Amniotic epithelial cell (primary cell): ENCODE data around the gene OR6C68.
"Not testable (repeated sequence)": the region's sequence is repeated elsewhere in the genome, so short reads cannot be mapped to it uniquely, and the experiment has no call there.

ENCODE experiments used
- DNase-seq: peaks from one replicate; pipeline ENCODE4 v3.0.0-alpha.2; 2010; ENCODE audit warnings: low read depth

The OR6C68 gene

GRCh38 chr12:55492078-55492477 is at the start of gene OR6C68:
Gene OR6C68, plus strand, starts transcription at chr12:55492378. Its CDS starts 0 bp downstream, at chr12:55492378.
- DNase-seq, result no peak

GRCh38 chr12:55443776-55444175 is 48.4 kb upstream of the OR6C68 start, which contains the start of gene OR6C2:
Gene OR6C2, plus strand, starts transcription at chr12:55444076. Its CDS starts 8,138 bp downstream, at chr12:55452214.
- DNase-seq, result no peak

GRCh38 chr12:55445357-55445756 is 46.8 kb upstream of the OR6C68 start:
- no peak for DNase-seq

DNA sequence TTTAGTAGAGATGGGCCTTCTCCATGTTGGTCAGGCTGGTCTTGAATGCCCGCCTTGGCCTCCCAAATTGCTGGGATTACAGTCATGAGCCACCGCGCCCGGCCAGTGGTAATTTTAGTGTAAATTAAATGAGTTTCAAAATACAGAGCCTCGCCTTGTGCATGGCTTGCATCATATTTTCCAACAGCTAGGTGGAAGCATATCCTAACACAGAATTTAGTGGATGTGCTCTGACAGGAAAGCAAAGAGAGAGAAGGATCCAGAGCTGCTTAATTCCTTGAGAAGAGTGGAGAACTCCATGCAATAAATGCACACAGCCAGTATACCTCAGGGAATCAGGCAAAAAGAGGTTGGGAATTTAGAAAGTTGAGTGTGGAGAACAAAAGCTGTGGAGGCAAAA is 45.9 kb upstream of the OR6C68 start:
- DNase-seq, result no peak

- no peak for DNase-seq
Observed at GRCh38 chr12:55448825-55449224, 43.4 kb upstream of the OR6C68 start.

- DNase-seq, result not testable (repeated sequence)
Observed at GRCh38 chr12:55464926-55465325, 27.3 kb upstream of the OR6C68 start.

DNA sequence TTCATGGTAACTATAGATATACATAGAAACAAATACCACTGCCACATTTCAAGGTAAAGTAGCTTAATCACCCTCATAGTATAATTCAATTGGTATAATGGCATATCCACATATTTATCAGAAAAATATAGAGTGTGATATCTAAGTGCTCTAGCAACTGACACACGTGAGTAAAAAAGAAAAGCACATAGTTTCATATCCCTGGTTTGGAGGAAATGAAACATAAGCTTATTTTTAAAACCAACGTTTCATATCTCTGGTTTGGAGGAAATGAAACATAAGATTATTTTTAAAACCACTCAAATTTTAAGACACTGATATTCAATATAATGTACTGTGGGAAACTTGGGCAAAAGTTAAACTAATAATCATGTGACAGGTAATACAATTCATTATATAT is 24.3 kb upstream of the OR6C68 start:
- no peak for DNase-seq

DNA sequence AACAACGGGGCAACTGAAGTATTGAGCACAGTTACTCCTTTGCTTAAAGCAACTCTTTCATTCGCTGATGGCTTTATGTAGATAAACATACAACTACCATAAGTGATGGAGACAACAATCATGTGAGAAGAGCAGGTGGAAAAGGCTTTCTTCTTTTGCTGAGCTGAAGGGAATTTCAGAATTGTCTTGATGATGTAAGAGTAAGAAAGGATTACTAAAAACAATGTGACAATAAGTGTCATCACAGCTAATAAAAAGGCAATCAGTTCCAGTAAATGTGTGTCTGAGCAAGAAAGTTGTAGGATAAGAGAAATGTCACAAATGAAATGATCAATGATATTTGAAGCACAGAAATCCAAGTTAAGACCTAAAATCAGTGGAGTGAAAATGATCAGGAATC is 22.9 kb upstream of the OR6C68 start:
- no peak for DNase-seq

- DNase-seq, result no peak
Observed at GRCh38 chr12:55470088-55470829, 21.9 kb upstream of the OR6C68 start, which contains the start of gene OR6C70. Gene OR6C70, minus strand, starts transcription at chr12:55470138. Its CDS starts 0 bp downstream, at chr12:55470138.

- DNase-seq, result no peak
Observed at GRCh38 chr12:55472264-55472663, 19.9 kb upstream of the OR6C68 start.

- not testable (repeated sequence) for DNase-seq
Observed at GRCh38 chr12:55479136-55479535, 13.0 kb upstream of the OR6C68 start.

DNA sequence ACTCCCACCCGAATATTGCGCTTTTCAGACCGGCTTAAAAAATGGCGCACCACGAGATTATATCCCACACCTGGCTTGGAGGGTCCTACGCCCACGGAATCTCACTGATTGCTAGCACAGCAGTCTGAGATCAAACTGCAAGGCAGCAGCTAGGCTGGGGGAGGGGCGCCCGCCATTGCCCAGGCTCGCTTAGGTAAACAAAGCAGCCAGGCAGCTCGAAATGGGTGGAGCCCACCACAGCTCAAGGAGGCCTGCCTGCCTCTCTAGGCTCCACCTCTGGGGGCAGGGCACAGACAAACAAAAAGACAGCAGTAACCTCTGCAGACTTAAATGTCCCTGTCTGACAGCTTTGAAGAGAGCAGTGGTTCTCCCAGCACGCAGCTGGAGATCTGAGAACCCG is 7.9 kb upstream of the OR6C68 start:
- not testable (repeated sequence) for DNase-seq

DNA sequence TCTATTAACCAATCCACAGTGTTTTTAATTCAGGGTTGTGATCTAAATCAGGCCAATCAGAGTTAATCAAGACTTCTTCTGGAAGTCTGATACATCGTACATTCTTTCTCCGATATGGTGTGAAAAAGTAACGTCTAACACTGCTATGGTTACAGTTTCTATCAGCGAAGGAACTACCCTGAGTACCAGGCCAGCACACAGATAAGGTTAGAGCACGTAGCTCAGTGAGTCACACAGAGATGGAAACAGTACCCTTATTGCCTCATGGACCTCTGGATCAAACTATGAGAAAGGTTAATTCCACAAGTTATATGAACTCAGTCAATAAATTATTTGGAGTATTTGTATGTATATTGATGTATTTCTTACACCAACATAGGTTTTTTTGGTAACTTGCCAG is 3.3 kb downstream of the OR6C68 start:
- DNase-seq, result no peak

DNA sequence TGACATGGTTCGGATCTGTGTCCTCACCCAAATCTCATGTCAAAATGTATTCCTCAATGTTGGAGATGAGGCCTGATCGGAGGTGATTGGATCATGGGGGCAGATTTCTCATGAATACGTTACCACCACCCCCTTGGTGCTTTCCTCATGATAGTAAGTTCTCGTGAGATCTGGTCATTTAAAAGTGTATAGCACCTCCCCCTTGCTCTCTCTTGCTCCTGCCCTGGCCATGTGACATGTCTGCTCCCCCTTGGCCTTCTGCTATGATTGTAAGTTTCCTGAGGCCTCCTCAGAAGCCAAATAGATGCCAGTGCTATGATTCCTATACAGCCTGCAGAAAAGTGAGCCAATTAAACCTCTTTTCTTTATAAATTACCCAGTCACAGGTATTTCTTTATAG is 7.1 kb downstream of the OR6C68 start:
- no peak for DNase-seq

- no peak for DNase-seq
Observed at GRCh38 chr12:55499810-55500252, 7.7 kb downstream of the OR6C68 start.

GRCh38 chr12:55501601-55502000 is 9.4 kb downstream of the OR6C68 start:
- DNase-seq, result no peak

GRCh38 chr12:55515696-55516095 is 23.5 kb downstream of the OR6C68 start:
- DNase-seq, result no peak

DNA sequence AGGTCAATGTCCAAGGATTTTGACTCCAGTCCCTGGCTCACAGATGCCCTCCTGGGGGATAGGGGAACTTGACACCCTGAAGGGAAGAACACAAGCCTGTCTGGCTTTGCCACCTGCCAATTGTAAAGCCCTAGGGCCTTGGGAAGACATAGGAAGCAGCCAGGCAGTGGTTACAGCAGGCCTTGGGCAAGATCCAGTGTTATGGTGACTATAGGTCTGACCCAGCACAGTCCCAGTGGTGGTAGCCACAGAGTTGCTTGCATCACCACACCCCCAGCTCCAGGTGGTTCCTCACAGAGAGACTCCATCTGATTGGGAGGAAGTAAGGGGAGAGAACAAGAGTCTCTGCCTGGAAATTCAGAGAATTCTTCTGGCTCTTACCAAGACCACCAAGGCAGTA is 24.2 kb downstream of the OR6C68 start:
- DNase-seq, result no peak
